Activated CD8-positive, alpha-beta T cell treated with anti-CD3 and anti-CD28 coated beads for 36 hours (primary cell): ENCODE measurements around the gene YPEL2. TPM values are rescaled to one million over a fixed set of nuclear protein-coding genes. Genes with fewer than 3 reads are reported as not detected.

Source experiments
- ATAC-seq: fragments of 200-7000 bp; cut with Tn5 transposase; one replicate; pipeline ENCODE4 v1.10.0; 2021; ENCODE audit warnings: mild to moderate bottlenecking, moderate library complexity
- CTCF ChIA-PET: fragments of 350-600 bp; sonication (Branson Sonifier 250); formaldehyde crosslinking; loops from one replicate; lab custom pipeline; 2021; ENCODE audit warnings: antibody characterized with exemption; lab: Charles Lee
- POLR2A ChIA-PET: fragments of 350-600 bp; sonication (Branson Sonifier 250); formaldehyde crosslinking; loops from one replicate; lab custom pipeline; 2021; ENCODE audit warnings: antibody characterized with exemption; lab: Charles Lee
- DNase-seq: peaks from one replicate; pipeline ENCODE4 v3.0.0-alpha.2; 2020
- H3K27ac Mint-ChIP-seq: one replicate; pipeline ENCODE4 v1.8.0; 2021; ENCODE audit warnings: mild to moderate bottlenecking, mixed read lengths
- H3K27me3 Mint-ChIP-seq: one replicate; pipeline ENCODE4 v1.8.0; 2021; ENCODE audit warnings: mixed read lengths
- H3K36me3 Mint-ChIP-seq: one replicate; pipeline ENCODE4 v1.8.0; 2021; ENCODE audit warnings: low read depth, mixed read lengths
- H3K4me1 Mint-ChIP-seq: one replicate; pipeline ENCODE4 v1.8.0; 2021; ENCODE audit warnings: low read depth, mixed read lengths
- H3K4me3 Mint-ChIP-seq: one replicate; pipeline ENCODE4 v1.8.0; 2021; ENCODE audit warnings: mild to moderate bottlenecking, moderate library complexity, mixed read lengths
- H3K9me3 Mint-ChIP-seq: one replicate; pipeline ENCODE4 v1.8.0; 2021; ENCODE audit warnings: mixed read lengths
- intact Hi-C: fragments of 100-400 bp; cut with micrococcal nuclease; formaldehyde crosslinking; loops from one replicate; pipeline ENCODE4 v1.10.0; 2022
- total RNA-seq, 2 experiments: library from RNA; stranded (reverse); gene quantifications; one replicate each; pipeline ENCODE4 v1.2.3, GENCODE V29; 2021
- TF ChIP-seq, protein P1 (sequence below): fragments of 200-600 bp; IDR thresholded peaks from one replicate; pipeline ENCODE4 v1.8.0; 2022; ENCODE audit warnings: antibody characterized with exemption, mild to moderate bottlenecking

Gene YPEL2
- total RNA-seq, 2 experiments from 2014 or later = 4.2 to 4.9 TPM

- DNase-seq (no peak), ATAC-seq (no peak)
- TF ChIP-seq, protein P1, sequence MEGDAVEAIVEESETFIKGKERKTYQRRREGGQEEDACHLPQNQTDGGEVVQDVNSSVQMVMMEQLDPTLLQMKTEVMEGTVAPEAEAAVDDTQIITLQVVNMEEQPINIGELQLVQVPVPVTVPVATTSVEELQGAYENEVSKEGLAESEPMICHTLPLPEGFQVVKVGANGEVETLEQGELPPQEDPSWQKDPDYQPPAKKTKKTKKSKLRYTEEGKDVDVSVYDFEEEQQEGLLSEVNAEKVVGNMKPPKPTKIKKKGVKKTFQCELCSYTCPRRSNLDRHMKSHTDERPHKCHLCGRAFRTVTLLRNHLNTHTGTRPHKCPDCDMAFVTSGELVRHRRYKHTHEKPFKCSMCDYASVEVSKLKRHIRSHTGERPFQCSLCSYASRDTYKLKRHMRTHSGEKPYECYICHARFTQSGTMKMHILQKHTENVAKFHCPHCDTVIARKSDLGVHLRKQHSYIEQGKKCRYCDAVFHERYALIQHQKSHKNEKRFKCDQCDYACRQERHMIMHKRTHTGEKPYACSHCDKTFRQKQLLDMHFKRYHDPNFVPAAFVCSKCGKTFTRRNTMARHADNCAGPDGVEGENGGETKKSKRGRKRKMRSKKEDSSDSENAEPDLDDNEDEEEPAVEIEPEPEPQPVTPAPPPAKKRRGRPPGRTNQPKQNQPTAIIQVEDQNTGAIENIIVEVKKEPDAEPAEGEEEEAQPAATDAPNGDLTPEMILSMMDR = no peak
- H3K4me3 Mint-ChIP-seq = no peak overlapping the region
- H3K36me3 Mint-ChIP-seq = no peaks in the 10 kb centered on the region
- H3K27ac Mint-ChIP-seq = no peak overlapping the region
- H3K9me3 Mint-ChIP-seq = no peaks in the 10 kb centered on the region
- ChIA-PET POLR2A (interaction anchor here (1.0 to 1.3 kb wide), 3 partner anchors 10 to 45 kb away, joined by 3 to 4 read pairs (median 3); no protein-coding TSS in a partner anchor), CTCF (interaction anchor here (1.4 to 1.9 kb wide), 2 partner anchors 14 to 94 kb away, joined by 3 to 4 read pairs; no protein-coding TSS in a partner anchor)
- intact Hi-C loops = no loop called here
- H3K27me3 Mint-ChIP-seq = no peaks in the 10 kb centered on the region
- H3K4me1 Mint-ChIP-seq = peaks cover 49% of the 10 kb centered on the region
These were observed 14.0 kb downstream of the YPEL2 start for GRCh38 chr17:59345476-59345875.

GRCh38 chr17:59346341-59346740 is 14.9 kb downstream of the YPEL2 start:
- intact Hi-C loops = no loop called here
- H3K27ac Mint-ChIP-seq = no peak overlapping the region
- no peaks in the 10 kb centered on the region for H3K9me3 Mint-ChIP-seq
- ChIA-PET CTCF (no interaction called here), POLR2A (no interaction called here)
- H3K4me1 Mint-ChIP-seq = peaks cover 49% of the 10 kb centered on the region
- DNase-seq (no peak), ATAC-seq (no peak)
- TF ChIP-seq, protein P1 = no peak
- H3K4me3 Mint-ChIP-seq = no peak overlapping the region
- no peaks in the 10 kb centered on the region for H3K27me3 Mint-ChIP-seq
- no peaks in the 10 kb centered on the region for H3K36me3 Mint-ChIP-seq

DNA sequence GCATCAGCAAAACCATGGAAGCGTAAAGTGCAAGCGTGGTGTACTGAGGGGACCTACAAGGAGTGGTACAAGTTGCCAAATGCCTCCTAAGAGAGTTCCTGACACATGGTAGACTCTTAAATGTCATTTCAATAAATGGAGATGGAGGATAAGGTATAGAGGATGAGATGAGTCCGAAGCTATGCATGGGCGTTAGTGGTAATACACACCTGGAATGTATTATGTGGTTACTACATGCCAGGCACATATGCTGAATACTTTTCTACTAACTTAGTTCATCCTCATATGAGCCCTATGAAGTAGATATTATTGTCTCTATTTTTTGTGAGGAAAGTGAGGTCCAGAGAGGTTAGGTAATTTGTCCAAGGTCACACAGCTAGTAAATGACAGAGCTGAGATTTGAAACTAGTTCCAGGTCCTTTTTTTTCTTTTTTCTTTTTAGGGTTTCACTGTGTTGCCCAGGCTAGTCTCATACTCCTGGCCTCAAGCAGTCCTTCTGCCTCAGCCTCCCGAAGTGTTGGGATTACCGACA is 15.5 kb downstream of the YPEL2 start:
- Mint-ChIP-seq H3K27ac (no peak overlapping the region), H3K9me3 (no peaks in the 10 kb centered on the region), H3K36me3 (no peaks in the 10 kb centered on the region), H3K4me3 (no peak overlapping the region), H3K4me1 (peaks cover 50% of the 10 kb centered on the region), H3K27me3 (no peaks in the 10 kb centered on the region)
- CTCF ChIA-PET = no interaction called here
- ATAC-seq (no peak), DNase-seq (no peak)
- TF ChIP-seq, protein P1 = no peak
- POLR2A ChIA-PET = no interaction called here
- intact Hi-C loops = no loop called here

- ChIA-PET CTCF (interaction anchor here (1.5 kb wide), 1 partner anchor 92 kb away, joined by 3 read pairs; no protein-coding TSS in a partner anchor), POLR2A (no interaction called here)
- ATAC-seq (no peak), DNase-seq (no peak)
- Mint-ChIP-seq H3K4me3 (no peak overlapping the region), H3K9me3 (no peaks in the 10 kb centered on the region), H3K27me3 (no peaks in the 10 kb centered on the region), H3K27ac (no peak overlapping the region), H3K4me1 (peaks cover 50% of the 10 kb centered on the region), H3K36me3 (no peaks in the 10 kb centered on the region)
- TF ChIP-seq, protein P1 = no peak
- intact Hi-C loops = no loop called here
These were observed 16.5 kb downstream of the YPEL2 start for GRCh38 chr17:59347975-59348391.

- intact Hi-C loops = no loop called here
- ChIA-PET CTCF (interaction anchor here (0.7 to 1.5 kb wide), 3 partner anchors 20 to 91 kb away, joined by 3 read pairs; no protein-coding TSS in a partner anchor), POLR2A (interaction anchor here (0.7 kb wide), 1 partner anchor 17 kb away, joined by 3 read pairs; no protein-coding TSS in a partner anchor)
- Mint-ChIP-seq H3K9me3 (no peaks in the 10 kb centered on the region), H3K4me1 (peaks cover 50% of the 10 kb centered on the region), H3K4me3 (no peak overlapping the region), H3K27ac (no peak overlapping the region), H3K27me3 (no peaks in the 10 kb centered on the region), H3K36me3 (peaks cover 3% of the 10 kb centered on the region)
- DNase-seq (no peak), ATAC-seq (no peak)
- TF ChIP-seq, protein P1 = no peak
These were observed 17.7 kb downstream of the YPEL2 start for GRCh38 chr17:59349178-59349577.
